ENCODE results near the gene PPP4R4. TPM values are rescaled to one million over a fixed set of nuclear protein-coding genes. Genes with fewer than 3 reads are reported as not detected.

The PPP4R4 gene
- total RNA-seq, 2 donors from 2014 or later: 2.6 to 6.7 TPM

DNA sequence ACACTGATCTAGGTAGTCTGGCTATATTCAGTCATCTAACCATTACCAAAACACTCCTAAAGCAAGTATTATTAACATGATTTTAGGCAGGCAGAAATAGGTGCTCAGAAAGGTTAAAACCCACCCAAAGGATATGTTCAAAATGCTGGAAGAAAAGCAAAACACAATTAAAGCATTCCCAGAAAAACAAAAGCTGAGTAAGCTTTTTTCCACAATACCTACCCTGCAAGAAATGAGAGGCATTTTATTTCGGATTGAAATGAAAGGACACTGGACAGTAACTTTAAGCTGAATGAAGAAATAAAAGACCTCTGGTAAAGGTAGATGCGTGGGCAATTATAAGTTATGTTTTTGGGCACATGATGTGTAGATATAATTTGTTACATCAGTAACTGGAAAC lies 140.8 kb downstream of the PPP4R4 start:
- H3K36me3 Mint-ChIP-seq (ENCODE audit: low read depth): no peaks in the 10 kb centered on the region
- no peaks in the 10 kb centered on the region for H3K27me3 Mint-ChIP-seq
- no peak overlapping the region for H3K4me3 Mint-ChIP-seq
- H3K9me3 ChIP-seq (ENCODE audit: control insufficient read depth, low read length, poor library complexity, severe bottlenecking): no peaks in the 10 kb centered on the region
- no peaks in the 10 kb centered on the region for H3K4me1 Mint-ChIP-seq
- DNase-seq (no peak), ATAC-seq (no peak)
- no peak overlapping the region for H3K27ac Mint-ChIP-seq

DNA sequence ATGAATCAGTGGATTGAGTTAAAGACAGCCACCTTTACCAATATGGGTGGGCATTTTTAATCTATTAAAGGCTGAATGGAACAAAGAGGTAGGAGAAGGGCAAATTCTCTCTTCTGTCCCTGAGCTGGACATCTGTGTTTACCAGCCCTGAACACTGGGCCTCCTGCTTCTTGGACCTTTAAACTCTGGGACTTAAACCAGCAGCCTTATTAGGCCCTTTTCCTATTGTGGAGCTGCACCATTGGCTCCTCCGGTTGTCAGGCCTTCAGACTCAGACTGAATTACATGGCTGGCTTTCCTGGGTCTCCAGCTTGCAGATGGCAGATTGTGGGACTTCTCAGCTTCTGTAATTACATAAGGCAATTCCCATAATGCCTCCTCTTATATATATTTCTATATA lies 142.6 kb downstream of the PPP4R4 start:
- H3K27me3 Mint-ChIP-seq: peaks cover 8% of the 10 kb centered on the region

DNA sequence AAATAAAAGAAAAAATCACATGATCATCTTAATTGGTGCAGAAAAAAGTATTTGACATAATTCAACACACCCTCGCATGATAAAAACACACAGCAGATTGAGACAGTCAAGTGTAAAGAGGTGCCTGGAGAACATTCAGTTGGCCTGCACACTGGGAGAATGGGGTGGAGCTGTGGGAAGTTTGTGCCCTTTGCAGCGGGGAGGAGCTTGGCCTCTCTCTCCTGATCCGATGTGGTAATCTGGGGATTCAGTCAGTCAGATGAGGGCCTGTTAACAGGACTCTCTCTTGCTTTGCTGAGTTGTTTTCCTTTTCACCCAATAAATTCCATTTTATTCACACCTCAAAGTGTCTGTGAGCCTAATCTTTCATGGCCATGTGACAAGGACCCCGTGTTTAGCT lies 143.1 kb downstream of the PPP4R4 start:
- H3K9me3 ChIP-seq (ENCODE audit: control insufficient read depth, low read length, poor library complexity, severe bottlenecking): no peaks in the 10 kb centered on the region
- Mint-ChIP-seq H3K4me3 (no peak overlapping the region), H3K27ac (no peak overlapping the region), H3K4me1 (no peaks in the 10 kb centered on the region), H3K36me3 (ENCODE audit: low read depth) (no peaks in the 10 kb centered on the region), H3K27me3 (peaks cover 8% of the 10 kb centered on the region)
- ATAC-seq (no peak), DNase-seq (no peak)

More for the DNA sequence above, 142.6 kb downstream of the PPP4R4 start:
- Mint-ChIP-seq H3K4me1 (no peaks in the 10 kb centered on the region), H3K4me3 (no peak overlapping the region), H3K27ac (no peak overlapping the region), H3K36me3 (ENCODE audit: low read depth) (no peaks in the 10 kb centered on the region)
- ATAC-seq (no peak), DNase-seq (no peak)
- no peaks in the 10 kb centered on the region for H3K9me3 ChIP-seq (ENCODE audit: control insufficient read depth, low read length, poor library complexity, severe bottlenecking)

DNA sequence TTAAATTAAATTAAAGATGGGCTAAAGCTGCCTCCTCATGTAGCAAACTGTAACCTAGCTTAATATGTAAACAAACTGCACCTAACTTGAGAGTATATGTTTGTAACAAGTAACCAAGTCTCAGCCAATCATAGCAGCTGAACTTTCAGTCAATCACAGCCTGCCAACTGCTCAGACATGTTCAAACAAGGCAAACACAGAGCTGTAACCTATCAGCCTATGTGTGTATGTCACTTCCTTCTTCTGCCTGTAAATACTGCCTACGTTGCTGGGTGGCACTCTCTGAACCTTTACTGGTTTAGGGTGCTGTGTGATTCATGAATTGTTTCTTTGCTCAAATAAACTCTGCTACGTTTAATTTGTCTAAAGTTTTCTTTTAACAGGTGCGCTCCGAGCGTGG lies 146.1 kb downstream of the PPP4R4 start:
- Mint-ChIP-seq H3K27ac (no peak overlapping the region), H3K36me3 (ENCODE audit: low read depth) (no peaks in the 10 kb centered on the region), H3K4me3 (no peak overlapping the region), H3K4me1 (no peaks in the 10 kb centered on the region), H3K27me3 (peaks cover 8% of the 10 kb centered on the region)
- ATAC-seq (peak; percentile 74), DNase-seq (no peak)
- H3K9me3 ChIP-seq (ENCODE audit: control insufficient read depth, low read length, poor library complexity, severe bottlenecking): no peaks in the 10 kb centered on the region

DNA sequence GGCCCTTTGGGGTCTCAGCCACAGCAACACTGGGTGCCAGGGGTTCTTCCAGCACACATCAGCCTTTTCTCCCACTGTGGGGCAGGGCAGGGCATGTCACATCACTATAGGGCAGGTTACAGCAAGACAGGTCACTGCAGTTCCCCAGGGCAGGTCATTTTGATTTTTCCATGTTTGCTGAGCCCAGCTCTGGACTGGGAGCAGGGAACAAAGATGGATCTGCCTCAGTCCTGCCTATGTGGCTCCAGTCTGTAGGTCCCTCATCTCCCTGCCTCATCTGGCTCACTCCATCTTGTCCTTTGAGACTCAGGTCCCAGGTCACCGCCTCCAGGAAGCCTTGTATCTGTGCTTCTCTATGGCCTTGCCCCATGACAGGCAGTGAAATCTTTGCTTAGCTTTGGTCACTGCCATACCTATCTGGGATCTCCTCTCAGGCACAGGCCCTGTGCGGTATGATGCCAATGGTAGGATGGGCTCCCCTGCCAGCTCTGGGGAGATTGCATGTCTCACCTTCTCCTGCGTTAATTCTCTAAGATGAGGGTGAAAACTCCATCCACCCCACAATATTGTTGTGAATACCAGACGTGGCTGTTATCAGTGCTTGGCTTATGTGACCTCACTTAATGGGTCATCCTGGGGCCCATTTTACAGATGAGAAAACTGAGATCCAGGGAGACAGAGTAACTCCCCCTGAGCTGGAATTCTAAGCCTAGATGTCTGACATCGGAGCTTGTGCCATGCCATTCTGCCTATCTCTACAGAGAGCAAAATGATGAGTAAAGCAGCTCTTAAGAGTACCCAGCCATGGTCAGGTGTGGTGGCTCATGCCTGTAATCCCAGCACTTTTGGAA lies 147.5 kb downstream of the PPP4R4 start:
- no peak for DNase-seq
- H3K27ac Mint-ChIP-seq: no peak overlapping the region
- H3K36me3 Mint-ChIP-seq (ENCODE audit: low read depth): no peaks in the 10 kb centered on the region
- H3K27me3 Mint-ChIP-seq: peaks cover 8% of the 10 kb centered on the region
- H3K9me3 ChIP-seq (ENCODE audit: control insufficient read depth, low read length, poor library complexity, severe bottlenecking): no peaks in the 10 kb centered on the region
- ATAC-seq: no peak
- no peak overlapping the region for H3K4me3 Mint-ChIP-seq
- H3K4me1 Mint-ChIP-seq: no peaks in the 10 kb centered on the region

DNA sequence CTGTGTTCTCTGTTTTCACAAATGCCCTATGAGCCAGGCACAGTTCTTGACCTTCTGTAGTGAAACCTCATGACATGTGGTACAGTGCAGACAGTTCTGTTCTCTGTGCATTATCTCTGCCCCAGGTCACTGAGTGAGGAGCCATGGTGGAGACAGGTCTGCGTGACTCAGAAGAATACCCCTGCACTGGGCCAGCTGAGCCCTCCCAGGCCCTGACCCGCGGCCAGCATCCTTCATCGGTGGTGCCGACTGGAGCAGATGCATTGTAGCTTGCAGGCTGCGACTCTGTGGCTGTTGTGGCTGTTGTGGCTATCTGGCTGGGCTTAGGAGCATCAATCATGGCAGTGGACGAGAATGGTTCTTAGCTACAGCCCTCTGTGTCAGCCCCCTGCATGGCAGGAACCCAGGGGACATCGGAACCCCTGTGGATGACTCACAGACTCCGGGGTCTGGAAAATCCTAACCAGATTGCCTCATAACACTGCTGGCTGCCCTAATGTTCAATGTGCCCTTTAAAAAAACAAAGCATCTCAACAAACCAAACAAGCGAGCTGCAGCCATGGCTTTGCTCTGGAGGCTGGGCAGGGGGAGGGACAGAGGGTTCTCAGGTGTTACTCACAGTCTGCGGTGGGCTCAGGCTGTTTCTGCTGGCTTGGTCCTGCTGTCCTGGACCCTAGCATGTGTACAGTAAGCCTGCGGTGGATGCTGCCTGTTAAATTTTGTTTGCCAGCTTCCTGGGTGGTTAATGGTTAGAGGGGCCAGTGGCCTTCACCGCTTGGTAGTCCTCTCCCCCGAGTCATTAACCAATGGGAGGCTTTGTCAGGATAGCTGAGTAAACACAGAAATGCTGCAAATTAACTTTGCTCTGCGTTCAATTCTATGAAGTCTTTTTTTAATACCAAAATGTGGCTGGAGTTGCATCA lies 148.8 kb downstream of the PPP4R4 start, which contains the start of gene SERPINA6:
Gene SERPINA6, minus strand, starts transcription at position 689 of the 923 bp plus-strand sequence. CDS start 8,688 bp downstream, outside the sequence.
- Mint-ChIP-seq H3K4me1 (no peaks in the 10 kb centered on the region), H3K27me3 (peaks cover 8% of the 10 kb centered on the region), H3K27ac (no peak within 1 kb of the TSS), H3K4me3 (no peak within 1 kb of the TSS), H3K36me3 (ENCODE audit: low read depth) (no peaks in the 10 kb centered on the region)
- DNase-seq: no peak
- no peaks in the 10 kb centered on the region for H3K9me3 ChIP-seq (ENCODE audit: control insufficient read depth, low read length, poor library complexity, severe bottlenecking)
- no peak for ATAC-seq

DNA sequence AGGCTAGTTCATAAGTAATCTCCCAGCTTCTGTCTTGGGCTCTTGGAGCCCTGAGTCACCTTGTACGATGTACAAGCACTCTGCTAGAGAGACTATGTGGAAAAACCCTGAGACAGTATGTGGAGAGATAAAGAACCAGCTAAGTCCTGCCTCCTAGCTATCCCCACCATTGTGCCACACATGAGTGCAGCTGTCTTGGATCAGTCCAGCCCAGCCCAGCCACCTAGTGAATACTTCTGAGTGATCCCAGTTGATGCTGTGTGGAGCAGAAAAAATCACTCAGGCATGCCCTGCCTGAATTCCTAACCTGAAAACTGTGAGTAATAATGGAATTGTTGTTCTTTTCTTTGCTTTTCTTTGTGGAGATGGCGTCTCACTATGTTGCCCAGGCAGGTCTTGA lies 154.1 kb downstream of the PPP4R4 start:
- Mint-ChIP-seq H3K27ac (no peak overlapping the region), H3K27me3 (peaks cover 5% of the 10 kb centered on the region), H3K4me3 (no peak overlapping the region), H3K36me3 (ENCODE audit: low read depth) (no peaks in the 10 kb centered on the region), H3K4me1 (no peaks in the 10 kb centered on the region)
- H3K9me3 ChIP-seq (ENCODE audit: control insufficient read depth, low read length, poor library complexity, severe bottlenecking): no peaks in the 10 kb centered on the region
- ATAC-seq (no peak), DNase-seq (no peak)

Other genes with a start within 250 kb of the PPP4R4 start
- gene FAM181A, start 247.0 kb upstream of the PPP4R4 start, total RNA-seq: not detected
- 1 to 10 TPM; 2.3 to 6.5 TPM for gene ASB2, start 197.8 kb upstream of the PPP4R4 start, total RNA-seq
- not detected for gene CCDC197, start 177.0 kb upstream of the PPP4R4 start, total RNA-seq
- under 1 TPM; 0.12 to 0.37 TPM for gene OTUB2, start 148.0 kb upstream of the PPP4R4 start, total RNA-seq
- 100 to 1,000 TPM; 478 to 531 TPM for gene DDX24, start 93.1 kb upstream of the PPP4R4 start, total RNA-seq
- gene IFI27L1, start 93.0 kb upstream of the PPP4R4 start, total RNA-seq: 10 to 100 TPM in 1 of 2 donors, 1 to 10 TPM in 1; 9.3 to 12.1 TPM
- gene IFI27, start 63.6 kb upstream of the PPP4R4 start, total RNA-seq: 1 to 10 TPM in 1 of 2 donors, under 1 TPM in 1; 0.63 to 1.0 TPM
- gene IFI27L2, start 44.7 kb upstream of the PPP4R4 start, total RNA-seq: 10 to 100 TPM; 21.5 to 25.8 TPM
- gene SERPINA10, start 118.9 kb downstream of the PPP4R4 start, total RNA-seq: not detected
- not detected for gene SERPINA6, start 149.0 kb downstream of the PPP4R4 start, total RNA-seq
- not detected for gene SERPINA2, start 192.4 kb downstream of the PPP4R4 start, total RNA-seq
- gene SERPINA1, start 214.3 kb downstream of the PPP4R4 start, total RNA-seq: 10 to 100 TPM in 1 of 2 donors, 1 to 10 TPM in 1; 3.5 to 15.5 TPM